H1 (cell line): ENCODE results near the gene KRTAP10-3.
"Not testable (repeated sequence)": the region's sequence is repeated elsewhere in the genome, so short reads cannot be mapped to it uniquely, and the experiment has no call there.

Experiments used
- FOSL1 ChIP-seq: IDR thresholded peaks from 2 replicates; pipeline ENCODE4 v1.6.1; 2011; ENCODE audit warnings: mild to moderate bottlenecking, low read depth, low read length, moderate library complexity; ENCODE audit not compliant: insufficient read depth
- POLR2A ChIP-seq, 2 experiments: IDR thresholded peaks; 1 replicate in 1 of 2; 2 replicates in 1 of 2; pipeline ENCODE4 v1.6.1; 2011; ENCODE audit warnings: low read depth in 2 of 2, low read length in 2 of 2, mild to moderate bottlenecking in 2 of 2; ENCODE audit errors: control extremely low read depth in 1 of 2
- TAF1 ChIP-seq: IDR thresholded peaks from 2 replicates; pipeline ENCODE4 v1.6.1; 2011; ENCODE audit warnings: mild to moderate bottlenecking, low read depth, low read length
- TF ChIP-seq, protein P1 (sequence below), 3 experiments: IDR thresholded peaks; 1 replicate in 2 of 3; 2 replicates in 1 of 3; pipeline versions ENCODE4 v1.5.1 to v1.6.1; 2011; ENCODE audit warnings: low read length in 3 of 3, mild to moderate bottlenecking in 3 of 3, inconsistent platforms in 2 of 3, low read depth in 1 of 3, moderate library complexity in 1 of 3; ENCODE audit not compliant: insufficient read depth in 1 of 3; ENCODE audit errors: control extremely low read depth in 1 of 3

DNA sequence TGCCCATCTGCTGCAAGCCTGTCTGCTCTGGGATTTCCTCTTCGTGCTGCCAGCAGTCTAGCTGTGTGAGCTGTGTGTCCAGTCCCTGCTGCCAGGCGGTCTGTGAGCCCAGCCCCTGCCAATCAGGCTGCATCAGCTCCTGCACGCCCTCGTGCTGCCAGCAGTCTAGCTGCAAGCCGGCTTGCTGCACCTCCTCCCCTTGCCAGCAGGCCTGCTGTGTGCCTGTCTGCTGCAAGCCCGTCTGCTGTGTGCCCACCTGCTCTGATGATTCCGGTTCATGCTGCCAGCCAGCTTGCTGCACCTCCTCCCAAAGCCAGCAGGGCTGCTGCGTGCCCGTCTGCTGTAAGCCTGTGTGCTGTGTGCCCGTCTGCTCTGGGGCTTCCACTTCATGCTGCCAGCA, 42.5 kb upstream of the KRTAP10-3 start:
- TF ChIP-seq TAF1; FOSL1; POLR2A (IDR thresholded peaks at IDR 0.05; ENCODE audit: control extremely low read depth in 1 of 2, low read depth in 2 of 2, low read length in 2 of 2): not testable (repeated sequence)
- TF ChIP-seq, protein P1, sequence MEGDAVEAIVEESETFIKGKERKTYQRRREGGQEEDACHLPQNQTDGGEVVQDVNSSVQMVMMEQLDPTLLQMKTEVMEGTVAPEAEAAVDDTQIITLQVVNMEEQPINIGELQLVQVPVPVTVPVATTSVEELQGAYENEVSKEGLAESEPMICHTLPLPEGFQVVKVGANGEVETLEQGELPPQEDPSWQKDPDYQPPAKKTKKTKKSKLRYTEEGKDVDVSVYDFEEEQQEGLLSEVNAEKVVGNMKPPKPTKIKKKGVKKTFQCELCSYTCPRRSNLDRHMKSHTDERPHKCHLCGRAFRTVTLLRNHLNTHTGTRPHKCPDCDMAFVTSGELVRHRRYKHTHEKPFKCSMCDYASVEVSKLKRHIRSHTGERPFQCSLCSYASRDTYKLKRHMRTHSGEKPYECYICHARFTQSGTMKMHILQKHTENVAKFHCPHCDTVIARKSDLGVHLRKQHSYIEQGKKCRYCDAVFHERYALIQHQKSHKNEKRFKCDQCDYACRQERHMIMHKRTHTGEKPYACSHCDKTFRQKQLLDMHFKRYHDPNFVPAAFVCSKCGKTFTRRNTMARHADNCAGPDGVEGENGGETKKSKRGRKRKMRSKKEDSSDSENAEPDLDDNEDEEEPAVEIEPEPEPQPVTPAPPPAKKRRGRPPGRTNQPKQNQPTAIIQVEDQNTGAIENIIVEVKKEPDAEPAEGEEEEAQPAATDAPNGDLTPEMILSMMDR (IDR thresholded peaks at IDR 0.05; ENCODE audit: control extremely low read depth in 1 of 3, insufficient read depth in 1 of 3, low read depth in 1 of 3, low read length in 3 of 3): peak in 1 of 3 experiments; percentile 0; a peak in 2 of 4 replicates
